ENCODE results near the gene TAPBPL. TPM values are rescaled to one million over a fixed set of nuclear protein-coding genes. Genes with fewer than 3 reads are reported as not detected.
"Not testable (repeated sequence)": the region's sequence is repeated elsewhere in the genome, so short reads cannot be mapped to it uniquely, and the experiment has no call there.

The TAPBPL gene
- total and polyA plus RNA-seq, 5 donors from 2014 or later = 28.0 to 72.7 (median 45.6) TPM

DNA sequence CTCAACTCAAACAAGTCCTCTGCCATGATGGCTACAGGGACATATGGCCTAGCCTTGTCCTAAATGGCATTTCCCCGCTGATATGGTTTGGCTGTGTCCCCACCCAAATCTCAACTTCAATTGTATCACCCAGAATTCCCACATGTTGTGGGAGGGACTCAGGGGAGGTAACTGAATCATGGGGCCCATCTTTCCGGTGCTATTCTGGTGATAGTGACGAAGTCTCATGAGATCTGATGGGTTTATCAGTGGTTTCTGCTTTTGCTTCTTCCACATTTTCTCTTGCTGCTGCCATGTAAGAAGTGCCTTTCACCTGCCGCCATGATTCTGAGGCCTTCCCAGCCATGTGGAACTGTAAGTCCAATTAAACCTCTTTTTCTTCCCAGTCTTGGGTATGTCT, 14.9 kb downstream of the TAPBPL start:
- not testable (repeated sequence) for DNase-seq; H3K27ac ChIP-seq (ENCODE audit: insufficient read depth, low read length, poor library complexity, severe bottlenecking); H3K4me3 ChIP-seq (ENCODE audit: low read depth, low read length); H3K9me3 ChIP-seq (ENCODE audit: control insufficient read depth in 2 of 2, low read length in 2 of 2); H3K27me3 Mint-ChIP-seq; H3K27me3 ChIP-seq (ENCODE audit: control insufficient read depth, insufficient read depth, low read length); H3K9me3 Mint-ChIP-seq; ATAC-seq (ENCODE audit: low read depth in 2 of 2)
- Mint-ChIP-seq H3K27ac (peak overlapping the region; percentile 64 to 82 (median 75)), H3K4me1 (peaks cover 33 to 83% (median 70%) of the 10 kb centered on the region in 4 donors), H3K36me3 (peaks cover 41% of the 10 kb centered on the region), H3K4me3 (peak overlapping the region in 3 of 4 donors; percentile 26 to 68 (median 62))
- Histone ChIP-seq H3K36me3 (ENCODE audit: control insufficient read depth, insufficient read depth, low read length) (peaks cover 22% of the 10 kb centered on the region), H3K4me1 (ENCODE audit: control insufficient read depth, insufficient read depth, low read length, poor library complexity, severe bottlenecking) (peaks cover 78% of the 10 kb centered on the region)

DNA sequence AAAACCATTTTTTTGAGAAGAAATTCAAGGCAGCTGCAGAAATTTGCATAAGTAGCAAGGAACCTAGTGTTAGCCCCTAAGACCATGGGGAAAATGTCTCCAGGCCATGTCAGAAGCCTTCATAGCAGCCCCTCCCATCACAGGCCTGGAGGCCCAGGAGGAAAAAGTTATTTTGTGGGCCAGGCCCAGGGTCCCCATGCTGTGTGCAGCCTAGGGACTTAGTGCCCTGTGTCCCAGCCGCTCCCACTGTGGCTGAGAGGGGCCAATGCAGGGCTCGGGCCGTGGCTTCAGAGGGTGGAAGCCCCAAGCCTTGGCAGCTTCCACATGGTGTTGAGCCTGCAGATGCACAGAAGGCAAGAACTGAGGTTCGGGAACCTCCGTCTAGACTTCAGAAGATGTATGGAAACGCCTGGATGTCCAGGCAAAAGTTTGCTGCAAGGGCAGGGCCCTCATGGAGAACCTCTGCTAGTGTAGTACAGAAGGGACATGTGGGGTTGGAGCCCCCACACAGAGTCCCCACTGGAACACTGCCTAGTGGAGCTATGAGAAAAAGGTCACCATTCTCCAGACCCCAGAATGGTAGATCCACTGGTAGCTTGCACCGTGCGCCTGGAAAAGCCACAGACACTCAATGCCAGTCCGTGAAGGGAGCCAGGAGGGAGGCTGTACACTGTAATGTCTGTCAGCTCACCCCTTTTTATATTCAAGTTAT, 15.9 kb downstream of the TAPBPL start:
- H3K9me3 ChIP-seq (ENCODE audit: control insufficient read depth in 2 of 2, low read length in 2 of 2); H3K9me3 Mint-ChIP-seq; H3K27me3 Mint-ChIP-seq; H3K27me3 ChIP-seq (ENCODE audit: control insufficient read depth, insufficient read depth, low read length); ATAC-seq (ENCODE audit: low read depth in 2 of 2); DNase-seq: not testable (repeated sequence)
- Mint-ChIP-seq H3K4me3 (peak overlapping the region; percentile 91 to 99 (median 96)), H3K27ac (peak overlapping the region; percentile 82 to 95 (median 92)), H3K4me1 (peaks cover 27 to 73% (median 62%) of the 10 kb centered on the region in 4 donors), H3K36me3 (peaks cover 35% of the 10 kb centered on the region)
- H3K4me3 ChIP-seq (ENCODE audit: low read depth, low read length) = peak overlapping the region; percentile 95
- peaks cover 22% of the 10 kb centered on the region for H3K36me3 ChIP-seq (ENCODE audit: control insufficient read depth, insufficient read depth, low read length)
- H3K4me1 ChIP-seq (ENCODE audit: control insufficient read depth, insufficient read depth, low read length, poor library complexity, severe bottlenecking) = peaks cover 68% of the 10 kb centered on the region
- H3K27ac ChIP-seq (ENCODE audit: insufficient read depth, low read length, poor library complexity, severe bottlenecking) = peak overlapping the region; percentile 48

DNA sequence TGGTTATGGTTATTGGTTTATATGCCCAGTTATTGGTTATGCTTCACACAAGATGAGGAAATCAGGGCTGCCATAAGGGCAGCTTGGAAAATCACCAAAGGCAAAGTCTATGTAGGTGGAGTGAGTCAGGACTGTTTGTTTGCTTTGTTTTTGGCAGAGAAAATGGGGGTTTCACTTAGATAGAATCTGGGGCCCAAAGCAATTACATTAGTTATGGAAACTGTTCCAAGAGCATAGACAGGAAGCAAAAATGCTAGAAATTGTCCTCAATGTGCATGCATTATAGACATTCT, 16.4 kb downstream of the TAPBPL start:
- H3K4me3 Mint-ChIP-seq = peak overlapping the region; percentile 91 to 99 (median 96)
- H3K4me1 Mint-ChIP-seq = peaks cover 23 to 68% (median 57%) of the 10 kb centered on the region in 4 donors

DNA sequence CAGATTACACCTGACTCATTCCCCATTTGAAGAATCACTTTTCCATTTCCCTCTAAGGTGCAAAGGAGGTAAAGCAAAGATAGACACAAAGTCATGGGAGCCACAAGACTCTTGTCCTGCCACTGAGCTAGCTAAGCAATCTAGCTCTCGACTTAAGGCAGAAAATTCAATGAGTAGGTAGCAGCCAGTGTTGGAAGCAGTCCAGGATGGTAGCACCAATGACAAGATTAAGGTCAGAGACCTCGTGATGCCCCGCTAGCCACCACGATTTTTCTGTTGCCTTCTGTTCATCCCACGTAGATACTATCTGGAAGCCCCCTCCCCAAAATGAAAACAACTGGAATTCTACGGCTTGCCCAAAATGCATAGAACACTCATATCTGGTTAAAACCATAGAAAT, 17.2 kb downstream of the TAPBPL start:
- DNase-seq (no peak), ATAC-seq (ENCODE audit: low read depth in 2 of 2) (no peak)
- H3K27ac Mint-ChIP-seq = peak overlapping the region; percentile 92 to 95 (median 94)
- Histone ChIP-seq H3K4me1 (ENCODE audit: control insufficient read depth, insufficient read depth, low read length, poor library complexity, severe bottlenecking) (peaks cover 55% of the 10 kb centered on the region), H3K9me3 (ENCODE audit: control insufficient read depth in 2 of 2, low read length in 2 of 2) (no peaks in the 10 kb centered on the region), H3K4me3 (ENCODE audit: low read depth, low read length) (peak overlapping the region; percentile 95), H3K36me3 (ENCODE audit: control insufficient read depth, insufficient read depth, low read length) (peaks cover 22% of the 10 kb centered on the region), H3K27ac (ENCODE audit: insufficient read depth, low read length, poor library complexity, severe bottlenecking) (peak overlapping the region; percentile 82), H3K27me3 (ENCODE audit: control insufficient read depth, insufficient read depth, low read length) (no peaks in the 10 kb centered on the region)
- H3K9me3 Mint-ChIP-seq = no peaks in the 10 kb centered on the region
- peaks cover 27% of the 10 kb centered on the region for H3K36me3 Mint-ChIP-seq
- H3K27me3 Mint-ChIP-seq = peaks cover 4% of the 10 kb centered on the region
- H3K4me1 Mint-ChIP-seq = peaks cover 17 to 59% (median 50%) of the 10 kb centered on the region in 4 donors
- H3K4me3 Mint-ChIP-seq = peak overlapping the region; percentile 91 to 99 (median 96)

More for the DNA sequence above, 16.4 kb downstream of the TAPBPL start:
- Mint-ChIP-seq H3K27ac (peak overlapping the region; percentile 48 to 95 (median 92)), H3K9me3 (no peaks in the 10 kb centered on the region), H3K36me3 (peaks cover 34% of the 10 kb centered on the region), H3K27me3 (peaks cover 4% of the 10 kb centered on the region)
- H3K36me3 ChIP-seq (ENCODE audit: control insufficient read depth, insufficient read depth, low read length) = peaks cover 22% of the 10 kb centered on the region
- peak overlapping the region; percentile 95 for H3K4me3 ChIP-seq (ENCODE audit: low read depth, low read length)
- peak overlapping the region; percentile 48 for H3K27ac ChIP-seq (ENCODE audit: insufficient read depth, low read length, poor library complexity, severe bottlenecking)
- no peaks in the 10 kb centered on the region for H3K9me3 ChIP-seq (ENCODE audit: control insufficient read depth in 2 of 2, low read length in 2 of 2)
- DNase-seq (no peak), ATAC-seq (ENCODE audit: low read depth in 2 of 2) (no peak)
- H3K27me3 ChIP-seq (ENCODE audit: control insufficient read depth, insufficient read depth, low read length) = no peaks in the 10 kb centered on the region
- peaks cover 63% of the 10 kb centered on the region for H3K4me1 ChIP-seq (ENCODE audit: control insufficient read depth, insufficient read depth, low read length, poor library complexity, severe bottlenecking)

DNA sequence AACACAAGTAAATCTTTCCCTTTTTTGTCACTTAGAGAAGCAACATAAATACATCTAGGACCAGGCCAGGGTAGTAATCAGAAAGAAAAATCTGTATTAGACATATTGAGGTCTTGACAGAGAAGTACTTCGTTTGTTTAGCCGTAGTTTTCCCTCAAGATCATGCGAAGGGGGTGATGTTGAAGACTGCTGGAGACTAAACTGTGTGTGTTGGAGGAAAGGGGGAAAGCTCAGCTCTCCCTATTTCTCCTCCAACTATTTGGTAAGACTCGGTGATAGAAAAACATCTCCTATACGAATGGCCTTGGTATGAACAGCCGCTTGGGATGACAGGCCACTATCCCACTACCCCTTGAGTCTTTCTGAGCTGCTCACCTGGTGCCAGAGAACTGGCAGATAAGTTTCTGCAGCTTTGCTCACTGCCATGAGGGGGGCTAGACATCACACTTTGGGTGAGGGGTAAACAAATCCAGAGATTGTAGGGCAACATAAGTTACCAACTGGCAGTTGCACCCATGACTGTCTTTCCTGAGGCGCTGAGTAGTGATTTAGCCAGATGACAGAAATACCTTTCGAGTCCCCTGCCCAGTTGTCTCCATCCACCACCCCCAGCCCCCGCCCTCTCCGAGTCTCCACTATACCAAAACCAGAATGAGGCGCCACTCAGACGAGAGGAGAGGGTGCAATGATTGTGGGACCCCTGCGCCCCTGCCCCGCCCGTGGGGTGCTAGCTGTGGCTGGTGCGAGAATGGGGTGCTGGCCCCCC, 17.9 kb downstream of the TAPBPL start:
- peaks cover 6% of the 10 kb centered on the region for H3K27me3 Mint-ChIP-seq
- H3K9me3 Mint-ChIP-seq = no peaks in the 10 kb centered on the region
- H3K27ac Mint-ChIP-seq = peak overlapping the region; percentile 92 to 95 (median 94)
- H3K36me3 ChIP-seq (ENCODE audit: control insufficient read depth, insufficient read depth, low read length) = peaks cover 16% of the 10 kb centered on the region
- H3K27me3 ChIP-seq (ENCODE audit: control insufficient read depth, insufficient read depth, low read length) = no peaks in the 10 kb centered on the region
- DNase-seq (no peak), ATAC-seq (ENCODE audit: low read depth in 2 of 2) (no peak)
- peak overlapping the region; percentile 95 for H3K4me3 ChIP-seq (ENCODE audit: low read depth, low read length)
- H3K36me3 Mint-ChIP-seq = peaks cover 20% of the 10 kb centered on the region
- peaks cover 48% of the 10 kb centered on the region for H3K4me1 ChIP-seq (ENCODE audit: control insufficient read depth, insufficient read depth, low read length, poor library complexity, severe bottlenecking)
- peak overlapping the region; percentile 91 to 99 (median 96) for H3K4me3 Mint-ChIP-seq
- no peaks in the 10 kb centered on the region for H3K9me3 ChIP-seq (ENCODE audit: control insufficient read depth in 2 of 2, low read length in 2 of 2)
- peaks cover 17 to 52% (median 44%) of the 10 kb centered on the region in 4 donors for H3K4me1 Mint-ChIP-seq
- H3K27ac ChIP-seq (ENCODE audit: insufficient read depth, low read length, poor library complexity, severe bottlenecking) = peak overlapping the region; percentile 82

DNA sequence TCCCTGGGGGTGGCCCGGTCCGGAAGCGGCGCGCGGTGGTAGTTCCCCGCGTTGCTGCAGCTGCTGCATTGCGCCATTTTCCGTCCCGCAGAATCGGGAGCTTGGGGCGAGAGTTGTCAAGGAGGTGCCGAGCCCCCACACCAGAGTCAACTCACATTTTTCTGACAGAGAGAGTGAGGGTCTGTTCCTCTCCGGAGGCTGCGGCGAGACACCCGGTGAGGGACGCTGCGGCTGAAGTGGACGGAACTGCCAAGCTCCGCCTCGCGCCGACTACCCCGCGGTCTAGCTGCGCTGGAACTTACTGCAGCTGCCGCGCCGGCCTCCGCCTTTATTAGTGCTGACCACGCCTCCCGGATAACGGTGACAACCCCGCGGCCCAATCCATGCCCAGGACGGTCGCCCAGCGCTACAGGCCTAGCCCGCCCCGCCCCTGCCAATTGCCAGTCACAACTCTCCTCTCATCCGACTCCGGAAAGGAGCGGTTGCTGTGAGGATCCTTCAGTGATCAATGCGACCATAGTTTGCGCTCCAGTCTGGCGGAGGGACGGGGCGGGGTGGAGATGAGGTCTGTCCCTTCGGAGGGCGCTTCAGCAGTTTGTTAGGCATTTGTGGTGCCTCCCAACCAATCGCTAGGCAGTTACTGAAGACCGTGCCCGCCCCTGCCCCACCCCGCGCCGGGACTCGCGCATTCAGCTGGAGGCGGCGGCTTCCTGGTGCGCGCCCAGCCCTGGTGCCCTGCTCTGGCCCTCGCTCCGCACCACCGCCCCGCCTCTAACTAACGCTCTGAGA, 18.7 kb downstream of the TAPBPL start, which contains the start of gene VAMP1:
Gene VAMP1, minus strand, starts transcription at position 303 of the 789 bp plus-strand sequence. Its CDS starts 146 bp downstream, at position 157.
- H3K9me3 Mint-ChIP-seq = no peaks in the 10 kb centered on the region
- peak within 1 kb of the TSS; percentile 82 for H3K27ac ChIP-seq (ENCODE audit: insufficient read depth, low read length, poor library complexity, severe bottlenecking)
- H3K27me3 ChIP-seq (ENCODE audit: control insufficient read depth, insufficient read depth, low read length) = no peaks in the 10 kb centered on the region
- peaks cover 8% of the 10 kb centered on the region for H3K27me3 Mint-ChIP-seq
- H3K36me3 ChIP-seq (ENCODE audit: control insufficient read depth, insufficient read depth, low read length) = peaks cover 11% of the 10 kb centered on the region
- H3K36me3 Mint-ChIP-seq = peaks cover 16% of the 10 kb centered on the region
- peaks cover 17 to 47% (median 39%) of the 10 kb centered on the region in 4 donors for H3K4me1 Mint-ChIP-seq
- H3K4me3 Mint-ChIP-seq = peak within 1 kb of the TSS; percentile 91 to 99 (median 96)
- H3K9me3 ChIP-seq (ENCODE audit: control insufficient read depth in 2 of 2, low read length in 2 of 2) = no peaks in the 10 kb centered on the region
- peak; percentile 96 to 98 (median 97) for DNase-seq
- peak within 1 kb of the TSS; percentile 94 to 97 (median 95) for H3K27ac Mint-ChIP-seq
- ATAC-seq (ENCODE audit: low read depth in 2 of 2) = peak; percentile 96 to 97
- H3K4me1 ChIP-seq (ENCODE audit: control insufficient read depth, insufficient read depth, low read length, poor library complexity, severe bottlenecking) = peaks cover 42% of the 10 kb centered on the region
- H3K4me3 ChIP-seq (ENCODE audit: low read depth, low read length) = peak within 1 kb of the TSS; percentile 95

DNA sequence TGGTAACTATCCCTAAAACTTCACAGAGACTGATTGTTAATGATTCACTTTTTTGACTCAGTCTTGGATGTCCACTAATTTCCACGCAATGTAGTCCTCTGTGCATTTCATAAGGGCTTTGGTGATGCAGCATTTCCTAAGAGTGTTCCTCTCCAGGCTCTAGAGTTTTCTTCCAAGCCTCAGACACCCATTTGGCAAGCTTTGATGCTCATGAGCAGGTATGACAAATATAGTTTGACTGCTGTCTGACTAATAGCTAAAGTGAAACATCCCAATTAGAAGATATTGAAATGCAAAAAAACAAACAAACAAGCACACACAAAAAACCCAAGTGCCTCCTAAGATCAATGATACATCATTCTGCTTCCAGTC, 20.1 kb downstream of the TAPBPL start:
- no peak for ATAC-seq (ENCODE audit: low read depth in 2 of 2)

More for the DNA sequence above, 20.1 kb downstream of the TAPBPL start:
- H3K4me3 ChIP-seq (ENCODE audit: low read depth, low read length) = no peak overlapping the region
- H3K4me3 Mint-ChIP-seq = peak overlapping the region; percentile 0 to 99 (median 60)
- H3K27me3 ChIP-seq (ENCODE audit: control insufficient read depth, insufficient read depth, low read length) = no peaks in the 10 kb centered on the region
- H3K9me3 ChIP-seq (ENCODE audit: control insufficient read depth in 2 of 2, low read length in 2 of 2) = no peaks in the 10 kb centered on the region
- no peak for DNase-seq
- no peak overlapping the region for H3K27ac ChIP-seq (ENCODE audit: insufficient read depth, low read length, poor library complexity, severe bottlenecking)
- H3K9me3 Mint-ChIP-seq = no peaks in the 10 kb centered on the region
- H3K4me1 ChIP-seq (ENCODE audit: control insufficient read depth, insufficient read depth, low read length, poor library complexity, severe bottlenecking) = peaks cover 32% of the 10 kb centered on the region
- H3K36me3 ChIP-seq (ENCODE audit: control insufficient read depth, insufficient read depth, low read length) = no peaks in the 10 kb centered on the region
- H3K36me3 Mint-ChIP-seq = peaks cover 4% of the 10 kb centered on the region
- peaks cover 15 to 34% (median 27%) of the 10 kb centered on the region in 4 donors for H3K4me1 Mint-ChIP-seq
- H3K27ac Mint-ChIP-seq = no peak overlapping the region
- peaks cover 14% of the 10 kb centered on the region for H3K27me3 Mint-ChIP-seq
